Psoas muscle (tissue), 8 donors: ENCODE results near the gene HSD3B7. TPM values are rescaled to one million over a fixed set of nuclear protein-coding genes. Genes with fewer than 3 reads are reported as not detected.

ENCODE experiments used
- ATAC-seq, 4 donors: fragments of 200-7000 bp; cut with Tn5 transposase; one replicate each; pipeline ENCODE4 v1.9.1; 2020; ENCODE audit warnings: moderate library complexity in 3 of 4, mild to moderate bottlenecking in 2 of 4
- DNase-seq, 2 donors: peaks; one replicate each; pipeline ENCODE4 v3.0.0-alpha.2; 2020
- H3K27ac ChIP-seq: fragments of 200-600 bp; one replicate; pipeline ENCODE4 v1.8.0; 2022
- H3K27me3 ChIP-seq, 3 donors: fragments of 200-600 bp in 1 of 3; one replicate each; pipeline versions ENCODE4 v1.6.1 to v1.8.0; 2013 to 2022; ENCODE audit warnings: low read length in 2 of 3, mild to moderate bottlenecking in 2 of 3, moderate library complexity in 1 of 3; ENCODE audit not compliant: insufficient read depth in 3 of 3
- H3K36me3 ChIP-seq, 2 donors: fragments of 200-600 bp in 1 of 2; one replicate each; pipeline versions ENCODE4 v1.6.1 to v1.8.0; 2013 to 2022; ENCODE audit warnings: low read depth in 1 of 2, mild to moderate bottlenecking in 1 of 2, moderate library complexity in 1 of 2; ENCODE audit not compliant: insufficient read depth in 1 of 2
- H3K4me1 ChIP-seq: fragments of 200-600 bp; one replicate; pipeline ENCODE4 v1.8.0; 2022
- H3K4me3 ChIP-seq: fragments of 200-600 bp; one replicate; pipeline ENCODE4 v1.8.0; 2022; ENCODE audit warnings: mild to moderate bottlenecking
- H3K9me3 ChIP-seq: fragments of 200-600 bp; one replicate; pipeline ENCODE4 v1.8.0; 2022
- CTCF ChIP-seq: fragments of 200-600 bp; IDR thresholded peaks from one replicate; pipeline ENCODE4 v1.8.0; 2022; ENCODE audit warnings: antibody characterized with exemption
- WGBS, 3 donors: extraction: QIAGEN DNeasy Blood & Tissue Kit; methylation state at CpG; one replicate each; pipeline versions ENCODE4 v1.1.6 to v1.1.7; 2013; 5-methylcytosine and 5-hydroxymethylcytosine counted together
- intact Hi-C, 2 donors: fragments of 100-400 bp; cut with DNase I; formaldehyde crosslinking; loops; one replicate each; pipeline versions ENCODE4 v1.11.0 to v1.14.2; 2022
- polyA plus RNA-seq, 3 donors: library from polyadenylated mRNA; stranded (reverse); fragments of 200-250 nt; gene quantifications; one replicate each; pipeline ENCODE4 v1.2.3, GENCODE V29; 2013
- total RNA-seq, 4 donors: library from RNA; stranded (reverse); fragmentation: NEBNext Ultra II Directional in 2 of 4; extraction: Animal tissue kit (Norgen Biotek cat#: 25700) in 2 of 4; gene quantifications; one replicate each; pipeline versions ENCODE4 v1.2.1 to v1.2.4, GENCODE V29; 2021 to 2023
- donor health status: healthy with polysubstance abuse.
- donor health status: DM: no; HTN: no; CAD: no; lungs with moderate emphysema.
- donor health status: Bipolar disorder and iron deficiency.
- donor health status: healthy.
- donor health status: DM: yes; HTN: yes; CAD: no.
- donor health status: DM: no; HTN: no; CAD: no.
- donor health status: DM: no; HTN: no; CAD: no.
- donor health status: DM: yes; HTN: yes; CAD: no.

HSD3B7 gene
- total and polyA plus RNA-seq, 7 donors, result 3.2 to 12.8 (median 4.9) TPM

- peaks cover 0 to 56% of the 10 kb centered on the region in 2 donors for H3K36me3 ChIP-seq
- H3K27me3 ChIP-seq, result no peaks in the 10 kb centered on the region
- WGBS, 3 donors, result 79 to 84% (median 81%) methylated on average over 14 of the region's 14 CpGs
- peaks cover 10% of the 10 kb centered on the region for H3K4me1 ChIP-seq
- no peak overlapping the region for H3K27ac ChIP-seq
- no peak for DNase-seq
- H3K9me3 ChIP-seq, result no peaks in the 10 kb centered on the region
- TF ChIP-seq CTCF, result no peak
- H3K4me3 ChIP-seq, result no peak overlapping the region
- peak in 1 of 4 donors; percentile 1 for ATAC-seq
- intact Hi-C loops, result loop anchor here (2.0 to 10.0 kb wide), 6 partner anchors 111 to 883 kb away; partner anchors contain the start of genes VKORC1 (in 1 of the 2) and ZNF843 (in 1 of the 2)
These were observed 953 bp upstream of the HSD3B7 start for GRCh38 chr16:30983898-30984610.

DNA sequence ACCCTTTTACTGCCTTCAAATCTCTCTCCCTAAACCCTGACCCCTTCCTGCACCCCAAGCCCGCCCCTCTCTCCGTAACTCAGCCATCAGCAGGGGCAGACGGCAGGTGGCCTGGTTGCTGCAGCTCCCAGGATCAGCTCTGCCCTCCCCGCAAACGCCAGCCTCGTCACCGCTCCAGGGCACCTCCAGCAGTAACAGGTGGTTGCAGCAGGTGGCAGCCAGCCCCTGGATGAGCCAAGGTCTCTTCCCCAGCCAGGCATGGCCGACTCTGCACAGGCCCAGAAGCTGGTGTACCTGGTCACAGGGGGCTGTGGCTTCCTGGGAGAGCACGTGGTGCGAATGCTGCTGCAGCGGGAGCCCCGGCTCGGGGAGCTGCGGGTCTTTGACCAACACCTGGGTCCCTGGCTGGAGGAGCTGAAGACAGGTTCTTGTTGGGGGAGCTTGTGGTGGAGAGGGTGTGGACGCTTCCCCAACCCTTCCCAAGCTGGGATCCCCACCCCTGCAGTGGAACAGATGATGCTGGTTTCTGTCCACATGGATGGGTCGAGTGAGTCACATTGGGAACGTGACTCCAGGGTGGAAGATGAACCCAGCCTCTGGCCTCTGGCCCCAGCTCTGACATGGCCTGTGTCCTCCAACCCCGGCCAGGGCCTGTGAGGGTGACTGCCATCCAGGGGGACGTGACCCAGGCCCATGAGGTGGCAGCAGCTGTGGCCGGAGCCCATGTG lies 558 bp downstream of the HSD3B7 start:
- Histone ChIP-seq H3K36me3 (peaks cover 0 to 40% of the 10 kb centered on the region in 2 donors), H3K27me3 (no peaks in the 10 kb centered on the region), H3K4me3 (peak overlapping the region; percentile 67), H3K4me1 (peaks cover 10% of the 10 kb centered on the region), H3K9me3 (no peaks in the 10 kb centered on the region), H3K27ac (peak overlapping the region; percentile 67)
- DNase-seq (peak; percentile 72 to 77), ATAC-seq (peak; percentile 63 to 77 (median 69))
- TF ChIP-seq CTCF, result no peak
- 28 to 32% (median 31%) methylated on average over 13 to 20 of the region's 20 CpGs for WGBS, 3 donors
- intact Hi-C loops, result loop anchor here (2.0 to 10.0 kb wide), 8 partner anchors 109 to 882 kb away; partner anchors contain the start of genes ZNF843 (in 2 of the 2) and VKORC1 (in 1 of the 2)

GRCh38 chr16:30986129-30986991 lies 1.4 kb downstream of the HSD3B7 start:
- ATAC-seq, result no peak
- peak overlapping the region; percentile 67 for H3K27ac ChIP-seq
- intact Hi-C loops, result loop anchor here (5.0 to 10.0 kb wide), 5 partner anchors 108 to 881 kb away; partner anchors contain the start of genes VKORC1 (in 1 of the 2) and ZNF843 (in 1 of the 2)

More at GRCh38 chr16:30986129-30986991, 1.4 kb downstream of the HSD3B7 start:
- 84 to 88% (median 85%) methylated on average over 25 to 29 of the region's 29 CpGs for WGBS, 3 donors
- Histone ChIP-seq H3K36me3 (peaks cover 0 to 32% of the 10 kb centered on the region in 2 donors), H3K27me3 (no peaks in the 10 kb centered on the region), H3K9me3 (no peaks in the 10 kb centered on the region), H3K4me1 (peaks cover 10% of the 10 kb centered on the region), H3K4me3 (no peak overlapping the region)
- TF ChIP-seq CTCF, result no peak
- no peak for DNase-seq
